ENCODE results near the gene OIP5. TPM values are rescaled to one million over a fixed set of nuclear protein-coding genes. Genes with fewer than 3 reads are reported as not detected.
A peak's percentile ranks its signal among the peaks of the same experiment; 100 is the strongest.

The OIP5 gene
- total and polyA plus RNA-seq, 9 of the 15 experiments (the other 6 are each of a cell fraction or from before 2014, with no cell fraction given): 8.3 to 54.8 (median 35.3) TPM

DNA sequence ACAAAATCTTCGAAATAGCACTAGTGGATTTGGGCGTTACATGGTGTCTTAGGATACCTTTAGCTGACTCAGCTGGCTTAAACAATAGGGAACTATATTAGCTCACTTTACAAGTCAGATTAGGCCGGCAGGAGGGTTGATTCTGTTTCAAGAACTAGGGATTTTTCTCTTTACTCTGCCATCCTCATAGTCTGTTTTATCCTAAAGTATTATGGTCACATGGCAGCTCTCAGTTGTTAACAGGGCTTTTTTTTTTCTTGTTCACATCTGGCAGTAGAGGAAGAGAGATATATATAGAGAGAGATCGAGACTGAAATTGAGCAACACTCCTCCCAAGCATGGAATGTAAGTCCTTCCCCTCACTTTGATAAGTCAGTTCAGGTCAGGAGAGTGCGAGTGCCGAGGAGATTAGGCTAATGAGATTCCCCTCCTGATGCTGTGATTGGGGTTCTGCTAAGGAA lies 68.5 kb downstream of the OIP5 start:
- H3K9ac ChIP-seq (ENCODE audit: insufficient read depth in 1 of 2, low read depth in 2 of 2, low read length in 2 of 2): no peak overlapping the region
- in situ Hi-C loops (cut with MboI): no loop called here
- no peaks in the 10 kb centered on the region for H3K27me3 ChIP-seq (ENCODE audit: control insufficient read depth in 2 of 2, insufficient read depth in 2 of 2, low read length in 2 of 2)
- no peaks in the 10 kb centered on the region for H3K9me1 ChIP-seq (ENCODE audit: control insufficient read depth, insufficient read depth, low read length)
- no peak for TF ChIP-seq ZNF408 (CRISPR knock-in tag; IDR thresholded peaks at IDR 0.05; ENCODE audit: low read depth)
- 0 out of 2 replicates have a peak, but pooled peaks have one; percentile 8 for TF ChIP-seq MAFG (tag; conservative IDR thresholded peaks at IDR 0.05)
- TF ChIP-seq EP400 (IDR thresholded peaks at IDR 0.05): no peak
- peak; percentile 49; the same call in 1 of the 2 replicates for TF ChIP-seq ZNF316 (IDR thresholded peaks at IDR 0.05)
- no peak for TF ChIP-seq ZNF668 (CRISPR knock-in tag; IDR thresholded peaks at IDR 0.05)
- 0 out of 2 replicates have a peak, but pooled peaks have one; percentile 20 for TF ChIP-seq C11orf30 (IDR thresholded peaks at IDR 0.05; ENCODE audit: low read depth)
- TF ChIP-seq, protein P1, sequence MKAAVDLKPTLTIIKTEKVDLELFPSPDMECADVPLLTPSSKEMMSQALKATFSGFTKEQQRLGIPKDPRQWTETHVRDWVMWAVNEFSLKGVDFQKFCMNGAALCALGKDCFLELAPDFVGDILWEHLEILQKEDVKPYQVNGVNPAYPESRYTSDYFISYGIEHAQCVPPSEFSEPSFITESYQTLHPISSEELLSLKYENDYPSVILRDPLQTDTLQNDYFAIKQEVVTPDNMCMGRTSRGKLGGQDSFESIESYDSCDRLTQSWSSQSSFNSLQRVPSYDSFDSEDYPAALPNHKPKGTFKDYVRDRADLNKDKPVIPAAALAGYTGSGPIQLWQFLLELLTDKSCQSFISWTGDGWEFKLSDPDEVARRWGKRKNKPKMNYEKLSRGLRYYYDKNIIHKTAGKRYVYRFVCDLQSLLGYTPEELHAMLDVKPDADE (conservative IDR thresholded peaks at IDR 0.05; ENCODE audit: control insufficient read depth, low read depth, low read length): no peak
- WGBS (ENCODE audit: insufficient coverage, low coverage, missing lambda C conversion rate): 78% methylated on average over 6 of the region's 6 CpGs
- peaks cover 4 to 10% of the 10 kb centered on the region in 2 experiments; a peak in 4 of 5 replicates for H3K4me1 ChIP-seq (replicated peaks in 1 of 2; ENCODE audit: control insufficient read depth in 2 of 2, insufficient read depth in 2 of 2, low read length in 2 of 2)
- no peaks in the 10 kb centered on the region for H3K9me3 ChIP-seq (replicated peaks; ENCODE audit: control insufficient read depth, insufficient read depth, low read depth, low read length)
- intact Hi-C loops (cut with micrococcal nuclease): no loop called here
- H3K4me2 ChIP-seq (ENCODE audit: insufficient read depth, low read length): no peak overlapping the region
- H3K36me3 ChIP-seq (ENCODE audit: control insufficient read depth, insufficient read depth, low read length): peaks cover 41% of the 10 kb centered on the region
- ChIA-PET POLR2A (interaction anchor here (1.3 to 1.7 kb wide), 2 partner anchors 10 to 33 kb away, joined by 4 to 7 read pairs; partner anchors contain the start of gene CHP1), CTCF (ENCODE audit: low intra/inter-chr PET ratio) (no interaction called here)
- no peaks in the 10 kb centered on the region for H4K20me1 ChIP-seq (replicated peaks; ENCODE audit: control insufficient read depth, insufficient read depth, low read length)
- H3K4me3 ChIP-seq: no peak overlapping the region
- ATAC-seq: no peak
- no peak overlapping the region for H3K27ac ChIP-seq (ENCODE audit: extremely low read depth, low read depth, low read length)
- no TSS peak for BruUV-seq (replicated peaks)
- no peak for DNase-seq (ENCODE audit: extremely low read depth in 1 of 4, low spot score in 3 of 4)
- no peak for FAIRE-seq
- no peak overlapping the region for H2AFZ ChIP-seq (ENCODE audit: low read depth, low read length)
- H3K79me2 ChIP-seq (ENCODE audit: control insufficient read depth, insufficient read depth, low read length): no peaks in the 10 kb centered on the region

Data from K562 (cell line).